ENCODE results near the gene BRIP1. TPM values are rescaled to one million over a fixed set of nuclear protein-coding genes. Genes with fewer than 3 reads are reported as not detected.

BRIP1 gene
- total RNA-seq, 1 donor from 2014 or later, result 17.2 TPM

GRCh38 chr17:61815863-61816503, 47.3 kb downstream of the BRIP1 start:
- Mint-ChIP-seq H3K36me3 (ENCODE audit: low read depth) (peaks cover 33% of the 10 kb centered on the region), H3K9me3 (peaks cover 4% of the 10 kb centered on the region), H3K4me1 (peaks cover 10% of the 10 kb centered on the region), H3K4me3 (no peak overlapping the region), H3K27me3 (no peaks in the 10 kb centered on the region), H3K27ac (no peak overlapping the region)
- no peak for DNase-seq
- intact Hi-C loops (cut with micrococcal nuclease), result no loop called here

- Mint-ChIP-seq H3K36me3 (ENCODE audit: low read depth) (peaks cover 21% of the 10 kb centered on the region), H3K4me1 (peaks cover 12% of the 10 kb centered on the region)
Observed at GRCh38 chr17:61814485-61814884, 48.8 kb downstream of the BRIP1 start.

GRCh38 chr17:61813211-61813610, 50.1 kb downstream of the BRIP1 start:
- Mint-ChIP-seq H3K27ac (no peak overlapping the region), H3K9me3 (no peaks in the 10 kb centered on the region)

More at GRCh38 chr17:61814485-61814884, 48.8 kb downstream of the BRIP1 start:
- Mint-ChIP-seq H3K27me3 (no peaks in the 10 kb centered on the region), H3K9me3 (peaks cover 2% of the 10 kb centered on the region), H3K4me3 (no peak overlapping the region), H3K27ac (no peak overlapping the region)
- intact Hi-C loops (cut with micrococcal nuclease), result no loop called here
- DNase-seq, result no peak

GRCh38 chr17:61812747-61813146, 50.6 kb downstream of the BRIP1 start:
- intact Hi-C loops (cut with micrococcal nuclease), result no loop called here
- no peaks in the 10 kb centered on the region for H3K27me3 Mint-ChIP-seq
- no peak overlapping the region for H3K4me3 Mint-ChIP-seq
- no peak overlapping the region for H3K27ac Mint-ChIP-seq
- peaks cover 8% of the 10 kb centered on the region for H3K4me1 Mint-ChIP-seq
- peaks cover 13% of the 10 kb centered on the region for H3K36me3 Mint-ChIP-seq (ENCODE audit: low read depth)
- H3K9me3 Mint-ChIP-seq, result no peaks in the 10 kb centered on the region
- DNase-seq, result no peak

More at GRCh38 chr17:61813211-61813610, 50.1 kb downstream of the BRIP1 start:
- DNase-seq, result no peak
- Mint-ChIP-seq H3K27me3 (no peaks in the 10 kb centered on the region), H3K4me1 (peaks cover 10% of the 10 kb centered on the region), H3K4me3 (no peak overlapping the region), H3K36me3 (ENCODE audit: low read depth) (peaks cover 14% of the 10 kb centered on the region)
- intact Hi-C loops (cut with micrococcal nuclease), result no loop called here

DNA sequence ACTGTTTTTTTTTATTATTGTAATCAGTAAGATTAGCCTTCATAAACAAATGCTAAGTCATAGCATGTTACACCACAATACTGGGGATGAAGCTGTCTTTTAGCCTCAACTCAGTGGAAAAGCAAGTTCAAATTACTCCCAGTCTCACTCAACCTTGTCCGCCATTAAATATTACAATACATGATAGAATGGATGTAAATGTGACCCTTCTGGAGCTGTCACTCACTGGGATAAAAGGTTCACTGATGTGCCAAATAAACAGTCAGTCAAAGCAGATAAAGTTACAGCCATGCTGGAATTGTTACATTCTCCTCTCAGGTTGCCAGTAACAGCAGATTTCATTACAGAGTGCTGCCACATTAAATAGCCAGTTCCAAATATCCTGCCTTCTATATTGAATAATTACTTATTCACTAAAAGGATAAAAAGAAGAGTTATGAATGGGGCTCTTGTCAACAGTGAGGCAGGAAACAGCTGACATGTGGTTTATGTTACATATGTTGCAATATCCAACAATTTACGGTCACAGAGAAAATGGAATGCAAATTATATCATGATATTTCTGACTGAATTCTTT, 53.4 kb downstream of the BRIP1 start:
- Mint-ChIP-seq H3K27me3 (no peaks in the 10 kb centered on the region), H3K4me3 (no peak overlapping the region)
- intact Hi-C loops (cut with micrococcal nuclease), result no loop called here

DNA sequence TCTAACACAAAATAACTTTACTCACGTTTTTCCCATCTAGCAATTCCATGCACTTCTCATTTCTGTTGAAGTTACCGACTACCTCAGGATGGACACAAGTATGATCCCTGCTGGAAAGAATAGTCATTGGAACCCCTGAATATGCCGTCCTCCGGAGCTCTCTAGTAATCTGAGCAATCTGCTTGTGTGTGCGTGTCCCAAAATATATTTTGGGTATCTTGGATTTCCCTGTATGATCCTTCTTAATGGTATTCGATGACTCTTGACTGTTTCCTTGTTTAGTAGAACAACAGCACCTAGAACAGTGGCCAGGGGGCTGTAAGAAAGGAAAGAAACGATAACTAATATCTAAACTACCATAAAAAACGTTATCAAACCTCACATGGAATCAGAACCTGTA, 54.9 kb downstream of the BRIP1 start:
- no peak overlapping the region for H3K4me3 Mint-ChIP-seq
- peaks cover 9% of the 10 kb centered on the region for H3K36me3 Mint-ChIP-seq (ENCODE audit: low read depth)
- no peaks in the 10 kb centered on the region for H3K9me3 Mint-ChIP-seq
- intact Hi-C loops (cut with micrococcal nuclease), result no loop called here
- no peaks in the 10 kb centered on the region for H3K27me3 Mint-ChIP-seq
- DNase-seq, result no peak
- H3K4me1 Mint-ChIP-seq, result peaks cover 4% of the 10 kb centered on the region
- H3K27ac Mint-ChIP-seq, result no peak overlapping the region

More for the DNA sequence above, 53.4 kb downstream of the BRIP1 start:
- no peaks in the 10 kb centered on the region for H3K9me3 Mint-ChIP-seq
- peaks cover 4% of the 10 kb centered on the region for H3K4me1 Mint-ChIP-seq
- H3K27ac Mint-ChIP-seq, result no peak overlapping the region
- no peak for DNase-seq
- peaks cover 11% of the 10 kb centered on the region for H3K36me3 Mint-ChIP-seq (ENCODE audit: low read depth)

DNA sequence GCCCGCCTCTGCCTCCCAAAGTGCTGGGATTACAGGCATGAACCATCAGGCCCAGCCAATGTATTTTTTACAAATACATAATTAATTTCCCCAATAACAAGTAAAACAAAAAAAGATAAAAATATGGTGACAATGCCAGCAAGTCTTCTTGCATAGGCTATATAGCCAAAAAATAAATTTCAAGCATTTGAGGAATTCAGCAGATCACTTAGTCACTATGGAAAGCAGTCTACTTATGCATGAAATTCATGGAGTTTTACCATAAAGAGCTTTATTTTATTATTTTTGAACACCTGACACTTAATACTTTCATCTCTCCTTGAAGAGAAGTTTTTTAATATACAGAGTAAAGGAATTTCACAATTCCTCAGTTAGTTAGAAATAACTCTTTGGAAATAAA, 56.4 kb downstream of the BRIP1 start:
- no peaks in the 10 kb centered on the region for H3K9me3 Mint-ChIP-seq
- H3K27ac Mint-ChIP-seq, result no peak overlapping the region
- H3K36me3 Mint-ChIP-seq (ENCODE audit: low read depth), result peaks cover 10% of the 10 kb centered on the region
- intact Hi-C loops (cut with micrococcal nuclease), result no loop called here
- no peaks in the 10 kb centered on the region for H3K27me3 Mint-ChIP-seq
- peaks cover 4% of the 10 kb centered on the region for H3K4me1 Mint-ChIP-seq
- H3K4me3 Mint-ChIP-seq, result no peak overlapping the region
- DNase-seq, result no peak

DNA sequence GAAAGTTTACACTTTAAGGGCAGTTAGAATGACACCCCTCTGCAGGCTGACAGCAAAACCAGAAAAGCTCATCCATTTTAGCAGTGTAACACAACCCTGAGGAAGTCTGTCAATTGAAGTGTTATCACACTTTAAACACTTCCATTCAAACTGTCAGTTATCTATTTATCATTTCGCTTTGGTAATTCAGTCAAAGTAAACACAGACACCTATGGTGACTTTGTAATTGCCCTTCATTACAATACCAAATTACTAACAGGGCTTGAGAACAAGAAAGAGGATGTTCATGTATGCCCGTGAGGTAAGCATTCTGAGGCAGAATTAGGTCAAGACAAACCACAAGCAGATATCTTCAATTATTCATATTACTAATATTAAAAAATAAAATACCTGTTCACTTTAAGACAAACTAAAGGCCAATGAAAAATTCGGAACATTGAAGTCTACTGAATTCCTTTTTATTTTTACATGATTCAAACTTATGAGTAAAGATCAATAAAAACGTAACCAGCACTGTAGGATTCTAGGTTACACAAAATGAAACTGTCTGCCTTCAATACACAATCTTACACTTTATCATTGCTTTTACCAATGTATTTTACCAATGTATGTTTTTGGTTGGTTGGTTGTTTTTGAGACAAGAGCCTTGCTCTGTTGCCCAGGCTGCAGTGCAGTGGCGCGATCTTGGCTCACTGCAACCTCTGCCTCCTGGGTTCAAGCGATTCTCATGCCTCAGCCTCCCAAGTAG, 57.1 kb downstream of the BRIP1 start:
- no peak for DNase-seq
- H3K4me1 Mint-ChIP-seq, result peaks cover 4% of the 10 kb centered on the region
- H3K27me3 Mint-ChIP-seq, result no peaks in the 10 kb centered on the region
- H3K27ac Mint-ChIP-seq, result no peak overlapping the region
- H3K9me3 Mint-ChIP-seq, result no peaks in the 10 kb centered on the region
- no peak overlapping the region for H3K4me3 Mint-ChIP-seq
- intact Hi-C loops (cut with micrococcal nuclease), result no loop called here
- H3K36me3 Mint-ChIP-seq (ENCODE audit: low read depth), result peaks cover 10% of the 10 kb centered on the region

DNA sequence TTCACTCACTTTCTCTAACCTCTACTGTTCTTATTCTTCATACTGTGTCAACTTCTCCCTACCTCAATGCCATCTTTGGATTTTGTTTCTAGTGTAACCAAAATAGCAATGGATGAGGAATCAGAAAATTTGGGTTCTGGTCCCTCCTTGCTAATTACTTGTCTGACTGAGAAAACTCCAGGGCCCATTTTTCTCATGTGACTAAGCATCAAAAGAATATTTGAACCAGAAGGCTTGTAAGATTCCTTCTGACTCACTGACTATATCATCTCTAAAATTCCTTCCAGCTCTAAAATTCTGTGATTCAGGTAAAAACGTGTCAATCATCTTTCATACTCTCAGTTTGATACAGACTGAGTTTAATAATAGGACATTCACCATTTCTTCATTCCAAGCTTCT, 57.9 kb downstream of the BRIP1 start:
- Mint-ChIP-seq H3K4me3 (no peak overlapping the region), H3K27me3 (no peaks in the 10 kb centered on the region), H3K36me3 (ENCODE audit: low read depth) (peaks cover 10% of the 10 kb centered on the region), H3K9me3 (no peaks in the 10 kb centered on the region), H3K27ac (no peak overlapping the region), H3K4me1 (peaks cover 4% of the 10 kb centered on the region)
- intact Hi-C loops (cut with micrococcal nuclease), result no loop called here
- DNase-seq, result no peak

- Mint-ChIP-seq H3K27ac (no peak overlapping the region), H3K9me3 (no peaks in the 10 kb centered on the region), H3K27me3 (no peaks in the 10 kb centered on the region), H3K4me3 (no peak overlapping the region), H3K4me1 (peaks cover 1% of the 10 kb centered on the region), H3K36me3 (ENCODE audit: low read depth) (peaks cover 13% of the 10 kb centered on the region)
- DNase-seq, result no peak
- intact Hi-C loops (cut with micrococcal nuclease), result no loop called here
Observed at GRCh38 chr17:61803796-61804195, 59.5 kb downstream of the BRIP1 start.

DNA sequence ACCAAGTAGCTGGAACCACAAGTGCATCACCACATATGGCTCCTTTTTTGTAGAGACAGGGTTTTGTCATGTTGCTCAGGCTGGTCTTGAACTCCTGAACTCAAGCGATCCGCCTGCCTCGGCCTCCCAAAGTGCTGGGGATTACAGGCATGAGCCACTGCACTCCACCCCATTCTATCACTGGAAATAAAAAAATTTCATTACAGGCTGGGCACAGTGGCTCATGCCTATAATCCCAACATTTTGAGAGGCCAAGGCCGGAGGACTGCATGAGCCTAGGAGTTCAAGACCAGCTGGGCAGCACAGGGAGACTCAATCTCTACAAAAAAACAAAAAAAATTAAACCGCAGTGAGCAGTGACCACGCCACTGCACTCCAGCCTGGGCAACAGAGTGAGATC, 60.1 kb downstream of the BRIP1 start:
- DNase-seq, result no peak
- intact Hi-C loops (cut with micrococcal nuclease), result no loop called here
- Mint-ChIP-seq H3K27ac (no peak overlapping the region), H3K4me3 (no peak overlapping the region), H3K27me3 (no peaks in the 10 kb centered on the region), H3K4me1 (peaks cover 1% of the 10 kb centered on the region), H3K9me3 (no peaks in the 10 kb centered on the region), H3K36me3 (ENCODE audit: low read depth) (peaks cover 9% of the 10 kb centered on the region)

DNA sequence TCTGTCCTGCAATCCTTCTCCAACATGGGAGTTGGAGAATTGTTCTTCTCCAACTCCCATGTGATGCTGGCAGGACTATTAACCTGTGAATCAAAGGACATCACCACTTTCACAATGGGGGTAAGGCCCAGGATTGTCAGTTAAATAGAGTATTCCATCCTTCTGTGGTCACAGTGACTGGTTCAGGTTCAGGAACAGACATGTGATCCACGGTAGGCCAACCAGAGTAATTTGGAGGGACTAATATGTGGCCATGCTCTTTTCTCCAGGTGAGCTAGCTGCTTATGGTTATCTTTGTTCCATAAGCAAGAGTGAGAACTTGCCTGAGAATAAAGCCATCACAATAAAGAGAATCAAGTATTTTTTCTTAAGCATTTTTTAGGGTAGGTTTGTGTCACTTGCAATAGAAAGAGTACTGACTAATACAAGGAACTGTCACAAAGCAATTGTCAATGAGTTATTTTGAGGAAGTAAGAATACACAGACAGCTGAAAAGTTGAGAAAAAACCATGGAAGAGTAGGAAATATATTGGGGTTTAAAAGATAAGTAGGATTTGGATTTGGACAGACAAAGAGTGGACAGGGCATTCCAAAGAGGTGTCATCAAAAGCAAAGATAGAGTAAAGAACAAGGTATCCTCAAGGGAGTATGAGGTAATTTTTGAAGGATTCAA, 63.4 kb downstream of the BRIP1 start:
- intact Hi-C loops (cut with micrococcal nuclease), result no loop called here
- H3K36me3 Mint-ChIP-seq (ENCODE audit: low read depth), result peaks cover 29% of the 10 kb centered on the region
- no peak overlapping the region for H3K4me3 Mint-ChIP-seq
- H3K27me3 Mint-ChIP-seq, result no peaks in the 10 kb centered on the region
- H3K27ac Mint-ChIP-seq, result no peak overlapping the region
- no peaks in the 10 kb centered on the region for H3K4me1 Mint-ChIP-seq
- H3K9me3 Mint-ChIP-seq, result no peaks in the 10 kb centered on the region
- DNase-seq, result no peak

GRCh38 chr17:61797283-61797682, 66.0 kb downstream of the BRIP1 start:
- no peaks in the 10 kb centered on the region for H3K4me1 Mint-ChIP-seq
- no peak for DNase-seq
- H3K27ac Mint-ChIP-seq, result no peak overlapping the region
- no peaks in the 10 kb centered on the region for H3K9me3 Mint-ChIP-seq
- no peak overlapping the region for H3K4me3 Mint-ChIP-seq
- peaks cover 33% of the 10 kb centered on the region for H3K36me3 Mint-ChIP-seq (ENCODE audit: low read depth)
- no peaks in the 10 kb centered on the region for H3K27me3 Mint-ChIP-seq
- intact Hi-C loops (cut with micrococcal nuclease), result no loop called here

- Mint-ChIP-seq H3K9me3 (no peaks in the 10 kb centered on the region), H3K4me1 (no peaks in the 10 kb centered on the region), H3K36me3 (ENCODE audit: low read depth) (peaks cover 42% of the 10 kb centered on the region), H3K27ac (no peak overlapping the region), H3K4me3 (no peak overlapping the region), H3K27me3 (no peaks in the 10 kb centered on the region)
- DNase-seq, result no peak
- intact Hi-C loops (cut with micrococcal nuclease), result no loop called here
Observed at GRCh38 chr17:61795546-61795945, 67.8 kb downstream of the BRIP1 start.

All from activated CD4-positive, alpha-beta T cell treated with anti-CD3 and anti-CD28 coated beads, Interleukin-2, amount 10 ng/mL, durations not matched to agents 24 days and 14 days (primary cell).